K562 (cell line): ENCODE data around the gene GABRE. TPM values are rescaled to one million over a fixed set of nuclear protein-coding genes. Genes with fewer than 3 reads are reported as not detected.

ENCODE experiments used
- ATAC-seq: fragments of 200-7000 bp; cut with Tn5 transposase; 3 replicates; pipeline ENCODE4 v1.9.1; 2020; ENCODE audit warnings: moderate library complexity
- BruUV-seq: library from RNA; stranded (reverse); fragments of 400-500 nt; replicated peaks from 2 replicates; lab custom pipeline; 2021; lab: Mats Ljungman, UMichigan
- CTCF ChIA-PET: fragments of 300-600 bp; formaldehyde crosslinking; extraction: SDS; loops from one replicate; lab custom pipeline; 2021; ENCODE audit warnings: low intra/inter-chr PET ratio; lab: Yijun Ruan, JAX
- POLR2A ChIA-PET: fragments of 300-600, 350-650 bp; sonication (Branson Sonifier 250); formaldehyde crosslinking; extraction: SDS; loops from one replicate; lab custom pipeline; 2021; ENCODE audit warnings: antibody characterized with exemption, inconsistent platforms; lab: Yijun Ruan, JAX
- DNase-seq, 4 experiments: peaks; one replicate each; pipeline versions ENCODE4 v3.0.0 to v3.0.0-alpha.2; 2011 to 2018; ENCODE audit warnings: low spot score in 3 of 4, mixed read lengths in 3 of 4; ENCODE audit errors: extremely low read depth in 1 of 4
- FAIRE-seq: peaks from 2 replicates; lab custom pipeline; 2011; peaks lifted over from hg19 to GRCh38; lab: Jason Lieb, UNC
- H2AFZ ChIP-seq: 2 replicates; pipeline ENCODE4 v1.6.0; 2011; ENCODE audit warnings: low read depth, low read length, control low read depth, inconsistent platforms
- H3K27ac ChIP-seq: fragments of 200-600 bp; 3 replicates; pipeline ENCODE4 v1.8.0; 2011; ENCODE audit warnings: low read depth, mild to moderate bottlenecking, control low read depth, inconsistent platforms, low read length, moderate library complexity, mixed read lengths; ENCODE audit errors: extremely low read depth
- H3K27me3 ChIP-seq, 2 experiments: fragments of 300-600 bp in 1 of 2; 2 replicates in 1 of 2; 3 replicates in 1 of 2; pipeline versions ENCODE4 v1.6.0 to v1.8.0; 2011; ENCODE audit warnings: inconsistent platforms in 2 of 2, low read length in 2 of 2, mild to moderate bottlenecking in 1 of 2, mixed read lengths in 1 of 2, moderate library complexity in 1 of 2; ENCODE audit not compliant: control insufficient read depth in 2 of 2, insufficient read depth in 2 of 2
- H3K36me3 ChIP-seq: fragments of 300-600 bp; 3 replicates; pipeline ENCODE4 v1.8.0; 2011; ENCODE audit warnings: mild to moderate bottlenecking, low read length, inconsistent platforms; ENCODE audit not compliant: control insufficient read depth, insufficient read depth
- H3K4me1 ChIP-seq, 2 experiments: fragments of 200-600 bp in 1 of 2; replicated peaks in 1 of 2; 2 replicates in 1 of 2; 3 replicates in 1 of 2; pipeline versions ENCODE4 v1.5.1 to v1.8.0; 2011; ENCODE audit warnings: inconsistent platforms in 2 of 2, low read length in 2 of 2, mild to moderate bottlenecking in 1 of 2, mixed read lengths in 1 of 2, moderate library complexity in 1 of 2; ENCODE audit not compliant: control insufficient read depth in 2 of 2, insufficient read depth in 2 of 2
- H3K4me2 ChIP-seq: 2 replicates; pipeline ENCODE4 v1.6.1; 2011; ENCODE audit warnings: low read length, control low read depth, inconsistent platforms, mixed read lengths; ENCODE audit not compliant: insufficient read depth
- H3K4me3 ChIP-seq: fragments of 200-600 bp; sonication (generic), shearing (Covaris generic); 2 replicates; pipeline ENCODE4 v1.5.1; 2016; ENCODE audit warnings: control low read depth, inconsistent platforms
- H3K79me2 ChIP-seq: fragments of 200-600 bp; 3 replicates; pipeline ENCODE4 v1.8.0; 2011; ENCODE audit warnings: low read length, inconsistent platforms; ENCODE audit not compliant: control insufficient read depth, insufficient read depth
- H3K9ac ChIP-seq, 2 experiments: 2 replicates each; pipeline versions ENCODE4 v1.6.0 to v1.6.1; 2011; ENCODE audit warnings: low read depth in 2 of 2, low read length in 2 of 2, control low read depth in 1 of 2, inconsistent platforms in 1 of 2, mild to moderate bottlenecking in 1 of 2, mixed read lengths in 1 of 2; ENCODE audit not compliant: insufficient read depth in 1 of 2
- H3K9me1 ChIP-seq: one replicate; pipeline ENCODE4 v1.6.0; 2011; ENCODE audit warnings: inconsistent platforms, mild to moderate bottlenecking, low read length, moderate library complexity; ENCODE audit not compliant: control insufficient read depth, insufficient read depth
- H3K9me3 ChIP-seq: replicated peaks from 2 replicates; pipeline ENCODE4 v1.5.1; 2011; ENCODE audit warnings: low read depth, low read length, inconsistent platforms; ENCODE audit not compliant: control insufficient read depth, insufficient read depth
- H4K20me1 ChIP-seq: replicated peaks from 2 replicates; pipeline ENCODE4 v1.6.1; 2011; ENCODE audit warnings: low read length, inconsistent platforms, mixed read lengths; ENCODE audit not compliant: control insufficient read depth, insufficient read depth
- BCL6 ChIP-seq: fragments of 250-450 bp; sonication (Bioruptor Pico); IDR thresholded peaks from 2 replicates; pipeline ENCODE4 v1.4.0; 2020
- BDP1 ChIP-seq: IDR thresholded peaks from 3 replicates; pipeline ENCODE4 v1.6.1; 2011; ENCODE audit not compliant: insufficient read length, insufficient read depth
- CXXC5 ChIP-seq: fragments of 250-450 bp; sonication (Bioruptor Pico); IDR thresholded peaks from 2 replicates; pipeline ENCODE4 v1.8.0; 2022; ENCODE audit warnings: inconsistent platforms, mild to moderate bottlenecking, moderate library complexity
- ERF ChIP-seq: fragments of 450-650 bp; formaldehyde crosslinking; IDR thresholded peaks from 2 replicates; pipeline ENCODE4 v1.4.0; 2020; ENCODE audit warnings: mild to moderate bottlenecking, mixed read lengths
- EWSR1 ChIP-seq: fragments of 450-650 bp; IDR thresholded peaks from 2 replicates; pipeline ENCODE4 v1.6.1; 2018; ENCODE audit warnings: borderline replicate concordance, mild to moderate bottlenecking, low read depth, moderate library complexity; ENCODE audit not compliant: partially characterized antibody
- FOXJ3 ChIP-seq: sonication (generic); formaldehyde crosslinking; IDR thresholded peaks from 2 replicates; pipeline ENCODE4 v1.4.0; 2020; ENCODE audit warnings: mild to moderate bottlenecking, missing genetic modification reagents
- GATA2 ChIP-seq: sonication (generic); formaldehyde crosslinking; IDR thresholded peaks from 2 replicates; pipeline ENCODE4 v1.4.0; 2020; ENCODE audit warnings: mild to moderate bottlenecking, missing genetic modification reagents
- KLF16 ChIP-seq: IDR thresholded peaks from 2 replicates; pipeline ENCODE4 v1.6.1; 2016; ENCODE audit warnings: antibody characterized with exemption
- MECOM ChIP-seq: fragments of 250-450 bp; sonication (Bioruptor Pico); IDR thresholded peaks from 2 replicates; pipeline ENCODE4 v1.8.0; 2022; ENCODE audit warnings: inconsistent platforms
- MEF2D ChIP-seq: conservative IDR thresholded peaks from 2 replicates; pipeline ENCODE4 v1.6.1; 2016; ENCODE audit warnings: low read depth, missing genetic modification characterization, missing compliant biosample characterization
- OTX1 ChIP-seq: fragments of 450-650 bp; formaldehyde crosslinking; IDR thresholded peaks from 2 replicates; pipeline ENCODE4 v1.4.0; 2022; ENCODE audit warnings: mild to moderate bottlenecking
- RAD51 ChIP-seq: fragments of 450-650 bp; IDR thresholded peaks from 2 replicates; pipeline ENCODE4 v1.7.1; 2016; ENCODE audit warnings: low read depth, mild to moderate bottlenecking, borderline replicate concordance
- RBM14 ChIP-seq: fragments of 200-400 bp; formaldehyde crosslinking; IDR thresholded peaks from 2 replicates; pipeline ENCODE4 v1.6.1; 2018; ENCODE audit warnings: low read depth, mild to moderate bottlenecking, low read length, moderate library complexity, borderline replicate concordance; ENCODE audit not compliant: insufficient read depth
- SETDB1 ChIP-seq: IDR thresholded peaks from one replicate; pipeline ENCODE4 v1.6.1; 2012; ENCODE audit warnings: low read length, control low read depth, inconsistent platforms
- SNIP1 ChIP-seq: fragments of 450-650 bp; IDR thresholded peaks from 2 replicates; pipeline ENCODE4 v1.7.1; 2017; ENCODE audit warnings: low read depth, mild to moderate bottlenecking
- SOX6 ChIP-seq: fragments of 450-650 bp; IDR thresholded peaks from 2 replicates; pipeline ENCODE4 v1.6.1; 2014; ENCODE audit warnings: mild to moderate bottlenecking
- SRF ChIP-seq, 2 experiments: fragments of 250-450, 450-650 bp in 1 of 2; sonication (Bioruptor Pico) in 1 of 2; sonication (generic) in 1 of 2; formaldehyde crosslinking; IDR thresholded peaks; 2 replicates each; pipeline versions ENCODE4 v1.5.0 to v1.5.1; 2020 to 2022; ENCODE audit warnings: mild to moderate bottlenecking in 1 of 2, missing genetic modification reagents in 1 of 2
- STAT5B ChIP-seq: fragments of 250-450 bp; sonication (Bioruptor Pico); IDR thresholded peaks from 2 replicates; pipeline ENCODE4 v1.8.0; 2021; ENCODE audit warnings: mild to moderate bottlenecking, inconsistent platforms
- TCF7 ChIP-seq: sonication (generic); IDR thresholded peaks from 2 replicates; pipeline ENCODE4 v1.6.1; 2016; ENCODE audit warnings: antibody characterized with exemption, borderline replicate concordance
- ZNF23 ChIP-seq: fragments of 250-450 bp; sonication (Bioruptor Pico); IDR thresholded peaks from 2 replicates; pipeline ENCODE4 v1.4.0; 2020; ENCODE audit warnings: mild to moderate bottlenecking
- ZNF280B ChIP-seq: fragments of 250-450 bp; sonication (Bioruptor Pico); IDR thresholded peaks from 2 replicates; pipeline ENCODE4 v1.5.1; 2021; ENCODE audit warnings: mild to moderate bottlenecking
- ZNF3 ChIP-seq: fragments of 250-450 bp; sonication (Bioruptor Pico); IDR thresholded peaks from 2 replicates; pipeline ENCODE4 v1.5.0; 2021; ENCODE audit warnings: mild to moderate bottlenecking, moderate library complexity
- ZNF354B ChIP-seq: fragments of 250-450 bp; sonication (Bioruptor Pico); IDR thresholded peaks from 2 replicates; pipeline ENCODE4 v1.4.0; 2020
- ZNF785 ChIP-seq: fragments of 250-450 bp; sonication (Bioruptor Pico); IDR thresholded peaks from 2 replicates; pipeline ENCODE4 v1.4.0; 2020; ENCODE audit warnings: mild to moderate bottlenecking
- WGBS: fragments of 100-300 bp; shearing (Covaris generic); methylation state at CpG from one replicate; pipeline ENCODE4 v1.1.6; 2016; ENCODE audit warnings: low coverage, mixed read lengths; ENCODE audit not compliant: insufficient coverage; ENCODE audit errors: missing lambda C conversion rate; 5-methylcytosine and 5-hydroxymethylcytosine counted together
- in situ Hi-C: fragments of 300-500 bp; cut with MboI; formaldehyde crosslinking; loops from 4 replicates; pipeline ENCODE4 v1.15.0; 2018; ENCODE audit warnings: inconsistent platforms, mixed read lengths
- intact Hi-C: fragments of 100-400 bp; cut with micrococcal nuclease; formaldehyde crosslinking; loops from 2 replicates; pipeline ENCODE4 v1.14.2; 2022
- polyA plus RNA-seq, 8 experiments: library from polyadenylated mRNA; depleted of rRNA in 4 of 8; stranded (reverse) in 5 of 8; unstranded in 3 of 8; fragments of >200 nt; fragmentation: Nextera tagmentation in 2 of 8; fragmentation: Illumina TruSeq in 1 of 8; extraction: Ambion mirVana in 2 of 8; extraction: Trizol in 1 of 8; gene quantifications; 2 replicates each; pipeline versions ENCODE4 v1.2.1 to v1.2.3, GENCODE V29; 2011 to 2014; ENCODE audit warnings: inconsistent platforms in 1 of 8, missing spikeins in 1 of 8
- total RNA-seq, 7 experiments: library from RNA; depleted of rRNA in 6 of 7; stranded (reverse); fragments of >200 nt in 6 of 7; fragmentation: Illumina TruSeq in 2 of 7; extraction: Trizol in 2 of 7; gene quantifications; 2 replicates each; pipeline versions ENCODE4 v1.2.1 to v1.2.3, GENCODE V29; 2011 to 2021; ENCODE audit warnings: low replicate concordance in 1 of 7
- TF ChIP-seq, protein P1 (sequence below): conservative IDR thresholded peaks from 2 replicates; pipeline ENCODE4 v1.6.1; 2011; ENCODE audit warnings: low read depth, mild to moderate bottlenecking, low read length; ENCODE audit not compliant: control insufficient read depth

The GABRE gene
- total and polyA plus RNA-seq, 9 of the 15 experiments (the other 6 are each of a cell fraction or from before 2014, with no cell fraction given): 23.1 to 456 (median 148) TPM

- Histone ChIP-seq H3K4me1 (peaks cover 12 to 75% of the 10 kb centered on the region in 2 experiments; a peak in 4 of 5 replicates), H3K79me2 (peaks cover 7% of the 10 kb centered on the region; the same call in 1 of the 3 replicates), H3K4me2 (peak overlapping the region; percentile 4), H3K36me3 (no peaks in the 10 kb centered on the region; the same call in 2 of the 3 replicates), H3K4me3 (no peak overlapping the region), H3K9me3 (no peaks in the 10 kb centered on the region), H3K9me1 (no peaks in the 10 kb centered on the region), H2AFZ (peak overlapping the region; percentile 28), H3K27ac (peak overlapping the region; percentile 45; the same call in 2 of the 3 replicates), H3K9ac (no peak overlapping the region), H3K27me3 (no peaks in the 10 kb centered on the region), H4K20me1 (no peaks in the 10 kb centered on the region)
- WGBS: 0% methylated on average over 3 of the region's 3 CpGs
- intact Hi-C loops (no loop called here), in situ Hi-C loops (no loop called here)
- FAIRE-seq: peak; percentile 72
- peak; percentile 11; the same call in 2 of the 3 replicates for ATAC-seq
- ChIA-PET POLR2A (interaction anchor here (0.5 to 5.3 kb wide), 4 partner anchors 9 to 171 kb away, joined by 3 to 45 read pairs (median 5); partner anchors contain the start of gene GABRE), CTCF (no interaction called here)
- peak in 1 of 4 experiments; percentile 57 for DNase-seq
- no TSS peak for BruUV-seq
- TF ChIP-seq SRF (CRISPR knock-in tag; IDR thresholded peaks at IDR 0.05) (no peak), ZNF354B (CRISPR knock-in tag) (no peak), SOX6 (peak; percentile 89), RBM14 (no peak), KLF16 (no peak), MECOM (no peak), ZNF3 (CRISPR knock-in tag) (no peak), SETDB1 (no peak), BDP1 (no peak), ZNF23 (no peak), RAD51 (no peak), CXXC5 (CRISPR knock-in tag) (no peak), OTX1 (CRISPR knock-in tag) (no peak), BCL6 (CRISPR knock-in tag) (no peak), EWSR1 (no peak), SNIP1 (no peak), MEF2D (peak; percentile 21; the same call in 1 of the 2 replicates), ZNF280B (CRISPR knock-in tag) (no peak), ZNF785 (CRISPR knock-in tag) (no peak), TCF7 (no peak), GATA2 (CRISPR knock-in tag) (no peak), FOXJ3 (no peak), STAT5B (CRISPR knock-in tag) (no peak), ERF (CRISPR knock-in tag) (no peak)
- TF ChIP-seq, protein P1, sequence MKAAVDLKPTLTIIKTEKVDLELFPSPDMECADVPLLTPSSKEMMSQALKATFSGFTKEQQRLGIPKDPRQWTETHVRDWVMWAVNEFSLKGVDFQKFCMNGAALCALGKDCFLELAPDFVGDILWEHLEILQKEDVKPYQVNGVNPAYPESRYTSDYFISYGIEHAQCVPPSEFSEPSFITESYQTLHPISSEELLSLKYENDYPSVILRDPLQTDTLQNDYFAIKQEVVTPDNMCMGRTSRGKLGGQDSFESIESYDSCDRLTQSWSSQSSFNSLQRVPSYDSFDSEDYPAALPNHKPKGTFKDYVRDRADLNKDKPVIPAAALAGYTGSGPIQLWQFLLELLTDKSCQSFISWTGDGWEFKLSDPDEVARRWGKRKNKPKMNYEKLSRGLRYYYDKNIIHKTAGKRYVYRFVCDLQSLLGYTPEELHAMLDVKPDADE: no peak
Observed at GRCh38 chrX:151984328-151984727, 9.9 kb upstream of the GABRE start.
